Measurements from ENCODE around the gene PPP3CA.

PPP3CA gene

GRCh38 chr4:100984901-100985300, 362.4 kb downstream of the PPP3CA start:
- no peak for DNase-seq (ENCODE audit: low read depth in 1 of 2, low spot score in 1 of 2)
- TF ChIP-seq JUND (IDR thresholded peaks at IDR 0.05; ENCODE audit: low read depth), result no peak
- in situ Hi-C loops (cut with HindIII; ENCODE audit: low pct_unique_long_range_greater_than_20kb, low sequenced_read_pairs), result no loop called here

GRCh38 chr4:100983426-100983825, 363.9 kb downstream of the PPP3CA start:
- no peak for DNase-seq (ENCODE audit: low read depth in 1 of 2, low spot score in 1 of 2)
- TF ChIP-seq JUND (IDR thresholded peaks at IDR 0.05; ENCODE audit: low read depth), result no peak
- in situ Hi-C loops (cut with HindIII; ENCODE audit: low pct_unique_long_range_greater_than_20kb, low sequenced_read_pairs), result no loop called here

- no peak for TF ChIP-seq JUND (IDR thresholded peaks at IDR 0.05; ENCODE audit: low read depth)
- DNase-seq (ENCODE audit: low read depth in 1 of 2, low spot score in 1 of 2), result no peak
- in situ Hi-C loops (cut with HindIII; ENCODE audit: low pct_unique_long_range_greater_than_20kb, low sequenced_read_pairs), result no loop called here
Observed at GRCh38 chr4:100982345-100982744, 365.0 kb downstream of the PPP3CA start.

GRCh38 chr4:100981447-100982204, 365.7 kb downstream of the PPP3CA start:
- TF ChIP-seq JUND (IDR thresholded peaks at IDR 0.05; ENCODE audit: low read depth), result no peak
- peak in 1 of 2 experiments; percentile 2 for DNase-seq (ENCODE audit: low read depth in 1 of 2, low spot score in 1 of 2)
- in situ Hi-C loops (cut with HindIII; ENCODE audit: low pct_unique_long_range_greater_than_20kb, low sequenced_read_pairs), result no loop called here

GRCh38 chr4:100979736-100980135, 367.6 kb downstream of the PPP3CA start:
- DNase-seq (ENCODE audit: low read depth in 1 of 2, low spot score in 1 of 2), result no peak
- TF ChIP-seq JUND (IDR thresholded peaks at IDR 0.05; ENCODE audit: low read depth), result no peak
- in situ Hi-C loops (cut with HindIII; ENCODE audit: low pct_unique_long_range_greater_than_20kb, low sequenced_read_pairs), result no loop called here

- no peak for DNase-seq (ENCODE audit: low read depth in 1 of 2, low spot score in 1 of 2)
- no peak for TF ChIP-seq JUND (IDR thresholded peaks at IDR 0.05; ENCODE audit: low read depth)
- in situ Hi-C loops (cut with HindIII; ENCODE audit: low pct_unique_long_range_greater_than_20kb, low sequenced_read_pairs), result no loop called here
Observed at GRCh38 chr4:100977746-100978397, 369.5 kb downstream of the PPP3CA start.

GRCh38 chr4:100977274-100977673, 370.1 kb downstream of the PPP3CA start:
- no peak for TF ChIP-seq JUND (IDR thresholded peaks at IDR 0.05; ENCODE audit: low read depth)
- DNase-seq (ENCODE audit: low read depth in 1 of 2, low spot score in 1 of 2), result no peak
- in situ Hi-C loops (cut with HindIII; ENCODE audit: low pct_unique_long_range_greater_than_20kb, low sequenced_read_pairs), result no loop called here

Measured in T47D (cell line).